IPS-20b (cell line): Measurements from ENCODE around the gene UBE2Q1.

Experiments used
- H3K27ac ChIP-seq: one replicate; pipeline ENCODE4 v1.5.1; 2013; ENCODE audit warnings: low read length
- H3K27me3 ChIP-seq: 2 replicates; pipeline ENCODE4 v1.6.1; 2013; ENCODE audit warnings: mild to moderate bottlenecking, low read length, inconsistent platforms; ENCODE audit not compliant: insufficient read depth
- H3K36me3 ChIP-seq: 2 replicates; pipeline ENCODE4 v1.6.1; 2013; ENCODE audit warnings: low read depth, mild to moderate bottlenecking, inconsistent platforms, low read length, moderate library complexity; ENCODE audit not compliant: insufficient read depth
- H3K4me1 ChIP-seq: 2 replicates; pipeline ENCODE4 v1.6.1; 2013; ENCODE audit warnings: mild to moderate bottlenecking, control low read depth, inconsistent platforms, low read length, moderate library complexity; ENCODE audit not compliant: insufficient read depth
- H3K4me3 ChIP-seq: 2 replicates; pipeline ENCODE4 v1.5.1; 2013; ENCODE audit warnings: mild to moderate bottlenecking, low read length, inconsistent platforms
- H3K9ac ChIP-seq: 2 replicates; pipeline ENCODE4 v1.6.1; 2013; ENCODE audit warnings: low read depth, mild to moderate bottlenecking, inconsistent platforms, low read length, moderate library complexity
- H3K9me3 ChIP-seq: 2 replicates; pipeline ENCODE4 v1.6.1; 2013; ENCODE audit warnings: mild to moderate bottlenecking, low read depth, low read length, inconsistent platforms; ENCODE audit not compliant: insufficient read depth

UBE2Q1 gene

GRCh38 chr1:154519591-154519991 is 38.9 kb downstream of the UBE2Q1 start:
- no peaks in the 10 kb centered on the region for H3K9me3 ChIP-seq
- H3K4me1 ChIP-seq: no peaks in the 10 kb centered on the region
- H3K27me3 ChIP-seq: no peaks in the 10 kb centered on the region; the same call in 1 of the 2 replicates
- H3K4me3 ChIP-seq: no peak overlapping the region
- H3K27ac ChIP-seq: no peak overlapping the region
- no peaks in the 10 kb centered on the region for H3K36me3 ChIP-seq
- no peak overlapping the region for H3K9ac ChIP-seq

GRCh38 chr1:154517661-154518060 is 40.8 kb downstream of the UBE2Q1 start:
- no peaks in the 10 kb centered on the region; the same call in 1 of the 2 replicates for H3K27me3 ChIP-seq
- H3K9ac ChIP-seq: no peak overlapping the region

GRCh38 chr1:154514066-154514553 is 44.4 kb downstream of the UBE2Q1 start:
- H3K9ac ChIP-seq: no peak overlapping the region
- peaks cover 8% of the 10 kb centered on the region for H3K27me3 ChIP-seq
- H3K36me3 ChIP-seq: no peaks in the 10 kb centered on the region
- H3K9me3 ChIP-seq: no peaks in the 10 kb centered on the region
- H3K4me1 ChIP-seq: no peaks in the 10 kb centered on the region
- H3K4me3 ChIP-seq: no peak overlapping the region
- no peak overlapping the region for H3K27ac ChIP-seq

More at GRCh38 chr1:154517661-154518060, 40.8 kb downstream of the UBE2Q1 start:
- no peak overlapping the region for H3K4me3 ChIP-seq
- H3K9me3 ChIP-seq: no peaks in the 10 kb centered on the region
- H3K4me1 ChIP-seq: no peaks in the 10 kb centered on the region
- H3K36me3 ChIP-seq: no peaks in the 10 kb centered on the region
- no peak overlapping the region for H3K27ac ChIP-seq

- H3K27ac ChIP-seq: no peak overlapping the region
- peaks cover 19% of the 10 kb centered on the region for H3K27me3 ChIP-seq
- H3K9me3 ChIP-seq: no peaks in the 10 kb centered on the region
- H3K9ac ChIP-seq: no peak overlapping the region
- H3K4me1 ChIP-seq: no peaks in the 10 kb centered on the region
- no peak overlapping the region for H3K4me3 ChIP-seq
- H3K36me3 ChIP-seq: no peaks in the 10 kb centered on the region
Measured at GRCh38 chr1:154512760-154513159, 45.7 kb downstream of the UBE2Q1 start.

- no peaks in the 10 kb centered on the region for H3K4me1 ChIP-seq
- peaks cover 95% of the 10 kb centered on the region for H3K27me3 ChIP-seq
- H3K9ac ChIP-seq: no peak overlapping the region
- H3K27ac ChIP-seq: no peak overlapping the region
- H3K36me3 ChIP-seq: no peaks in the 10 kb centered on the region
- no peak overlapping the region for H3K4me3 ChIP-seq
- H3K9me3 ChIP-seq: no peaks in the 10 kb centered on the region; the same call in none of the 2 replicates
Measured at GRCh38 chr1:154503898-154504297, 54.6 kb downstream of the UBE2Q1 start.

GRCh38 chr1:154502744-154503115 is 55.7 kb downstream of the UBE2Q1 start:
- Histone ChIP-seq H3K9ac (no peak overlapping the region), H3K4me1 (no peaks in the 10 kb centered on the region), H3K4me3 (peak overlapping the region; percentile 35; the same call in 1 of the 2 replicates), H3K9me3 (no peaks in the 10 kb centered on the region; the same call in none of the 2 replicates), H3K36me3 (no peaks in the 10 kb centered on the region), H3K27me3 (peaks cover 92% of the 10 kb centered on the region), H3K27ac (no peak overlapping the region)

GRCh38 chr1:154502066-154502743 is 56.3 kb downstream of the UBE2Q1 start, which contains the start of the genes SHE and TDRD10:
Gene SHE (minus strand): TSS chr1:154502412. CDS start chr1:154502026, 386 bp downstream.
Gene TDRD10 (plus strand): TSS chr1:154502219. CDS start chr1:154506904, 4,685 bp downstream.
- no peak within 1 kb of the TSS for H3K9ac ChIP-seq
- H3K27ac ChIP-seq: no peak within 1 kb of the TSS
- H3K4me3 ChIP-seq: peak within 1 kb of the TSS; percentile 52
- H3K4me1 ChIP-seq: no peaks in the 10 kb centered on the region
- H3K9me3 ChIP-seq: no peaks in the 10 kb centered on the region; the same call in none of the 2 replicates
- H3K27me3 ChIP-seq: peaks cover 86% of the 10 kb centered on the region
- H3K36me3 ChIP-seq: no peaks in the 10 kb centered on the region

GRCh38 chr1:154501423-154502065 is 56.9 kb downstream of the UBE2Q1 start:
- H3K27ac ChIP-seq: no peak overlapping the region
- H3K4me3 ChIP-seq: peak overlapping the region; percentile 52
- H3K36me3 ChIP-seq: no peaks in the 10 kb centered on the region
- H3K27me3 ChIP-seq: peaks cover 80% of the 10 kb centered on the region
- no peaks in the 10 kb centered on the region; the same call in none of the 2 replicates for H3K9me3 ChIP-seq
- no peak overlapping the region for H3K9ac ChIP-seq
- H3K4me1 ChIP-seq: no peaks in the 10 kb centered on the region

- no peaks in the 10 kb centered on the region for H3K4me1 ChIP-seq
- no peaks in the 10 kb centered on the region for H3K36me3 ChIP-seq
- H3K27me3 ChIP-seq: peaks cover 72% of the 10 kb centered on the region
- no peaks in the 10 kb centered on the region; the same call in none of the 2 replicates for H3K9me3 ChIP-seq
- H3K9ac ChIP-seq: no peak overlapping the region
- no peak overlapping the region for H3K4me3 ChIP-seq
- H3K27ac ChIP-seq: no peak overlapping the region
Measured at GRCh38 chr1:154500533-154500932, 57.9 kb downstream of the UBE2Q1 start.

- peaks cover 62% of the 10 kb centered on the region for H3K27me3 ChIP-seq
- H3K36me3 ChIP-seq: no peaks in the 10 kb centered on the region
- no peak overlapping the region for H3K4me3 ChIP-seq
- no peak overlapping the region for H3K27ac ChIP-seq
- no peaks in the 10 kb centered on the region for H3K4me1 ChIP-seq
- H3K9me3 ChIP-seq: no peaks in the 10 kb centered on the region; the same call in none of the 2 replicates
- H3K9ac ChIP-seq: no peak overlapping the region
Measured at GRCh38 chr1:154499446-154499845, 59.0 kb downstream of the UBE2Q1 start.
